OCI-LY7 (cell line): ENCODE results near the gene ARHGAP26. TPM values are rescaled to one million over a fixed set of nuclear protein-coding genes. Genes with fewer than 3 reads are reported as not detected.

ENCODE experiments used
- BruUV-seq: library from RNA; stranded (reverse); fragments of 400-500 nt; replicated peaks from 2 replicates; lab custom pipeline; 2021; lab: Mats Ljungman, UMichigan
- CTCF ChIA-PET: fragments of 300-600 bp; sonication (Branson Sonifier 250); formaldehyde crosslinking; loops from one replicate; lab custom pipeline; 2022; ENCODE audit warnings: antibody characterized with exemption; ENCODE audit not compliant: unreplicated experiment; lab: Charles Lee
- POLR2A ChIA-PET: fragments of 300-600 bp; sonication (Branson Sonifier 250); formaldehyde crosslinking; loops from one replicate; lab custom pipeline; 2022; ENCODE audit warnings: antibody characterized with exemption; lab: Charles Lee
- DNase-seq: peaks from one replicate; pipeline ENCODE4 v3.0.0-alpha.2; 2015; ENCODE audit warnings: low spot score
- H2AFZ ChIP-seq: fragments of 200-600 bp; sonication (generic), shearing (Covaris generic); 2 replicates; pipeline ENCODE4 v1.6.1; 2014; ENCODE audit warnings: mild to moderate bottlenecking, antibody characterized with exemption, low read length, moderate library complexity
- H3K27ac ChIP-seq: fragments of 200-600 bp; sonication (generic); 2 replicates; pipeline ENCODE4 v1.5.1; 2014; ENCODE audit warnings: mixed run types, low read depth, mild to moderate bottlenecking, moderate library complexity, low read length, inconsistent platforms; ENCODE audit not compliant: poor library complexity, severe bottlenecking
- H3K36me3 ChIP-seq: fragments of 200-600 bp; sonication (generic); 2 replicates; pipeline ENCODE4 v1.6.1; 2014; ENCODE audit warnings: mild to moderate bottlenecking, antibody characterized with exemption, low read length, moderate library complexity, mixed read lengths; ENCODE audit not compliant: insufficient read depth
- H3K4me1 ChIP-seq: fragments of 200-600 bp; sonication (generic); 2 replicates; pipeline ENCODE4 v1.5.1; 2014; ENCODE audit warnings: mild to moderate bottlenecking, low read length; ENCODE audit not compliant: insufficient read depth, poor library complexity, severe bottlenecking
- H3K4me2 ChIP-seq: fragments of 200-600 bp; sonication (generic); 2 replicates; pipeline ENCODE4 v1.6.1; 2014; ENCODE audit warnings: mild to moderate bottlenecking, low read length
- H3K4me3 ChIP-seq: fragments of 200-600 bp; sonication (generic); 2 replicates; pipeline ENCODE4 v1.5.1; 2014; ENCODE audit warnings: mild to moderate bottlenecking, low read depth, low read length; ENCODE audit not compliant: poor library complexity, severe bottlenecking
- H3K79me2 ChIP-seq: fragments of 200-600 bp; sonication (generic); 2 replicates; pipeline ENCODE4 v1.6.1; 2016; ENCODE audit warnings: low read depth, mild to moderate bottlenecking, low read length, moderate library complexity, mixed read lengths; ENCODE audit not compliant: insufficient read depth
- H3K9me2 ChIP-seq: fragments of 200-600 bp; sonication (generic); 2 replicates; pipeline ENCODE4 v1.6.1; 2016; ENCODE audit warnings: mild to moderate bottlenecking, low read length, mixed read lengths; ENCODE audit not compliant: insufficient read depth
- H3K9me3 ChIP-seq: fragments of 200-600 bp; sonication (generic); 2 replicates; pipeline ENCODE4 v1.6.1; 2014; ENCODE audit warnings: mild to moderate bottlenecking, mixed run types, low read length, mixed read lengths
- H4K20me1 ChIP-seq: fragments of 200-600 bp; sonication (generic); 2 replicates; pipeline ENCODE4 v1.6.1; 2014; ENCODE audit warnings: mild to moderate bottlenecking, antibody characterized with exemption, low read length, moderate library complexity, mixed read lengths; ENCODE audit not compliant: insufficient read depth
- CTCF ChIP-seq: fragments of 200-600 bp; sonication (generic); conservative IDR thresholded peaks from 2 replicates; pipeline ENCODE4 v1.5.1; 2014; ENCODE audit warnings: mild to moderate bottlenecking, antibody characterized with exemption, low read length, moderate library complexity, mixed read lengths
- EZH2phosphoT487 ChIP-seq: fragments of 200-600 bp; sonication (generic); IDR thresholded peaks from 2 replicates; pipeline ENCODE4 v1.6.1; 2018; ENCODE audit warnings: low read depth, borderline replicate concordance, mild to moderate bottlenecking, mixed run types, antibody characterized with exemption, low read length, moderate library complexity, mixed read lengths
- intact Hi-C: fragments of 100-400 bp; cut with micrococcal nuclease; formaldehyde crosslinking; loops from one replicate; pipeline ENCODE4 v1.10.0; 2022; ENCODE audit not compliant: unreplicated experiment
- total RNA-seq, 2 experiments: library from RNA; depleted of rRNA in 1 of 2; stranded (reverse); fragments of >200 nt in 1 of 2; shearing (Covaris generic) in 1 of 2; gene quantifications; 2 replicates each; pipeline ENCODE4 v1.2.3, GENCODE V29; 2014 to 2022

The ARHGAP26 gene
- total RNA-seq, 2 experiments from 2014 or later = 7.0 to 19.1 TPM

- Histone ChIP-seq H3K9me2 (no peaks in the 10 kb centered on the region), H2AFZ (no peak overlapping the region), H3K4me2 (no peak overlapping the region), H3K27ac (no peak overlapping the region), H3K4me1 (no peaks in the 10 kb centered on the region), H3K4me3 (no peak overlapping the region), H3K9me3 (no peaks in the 10 kb centered on the region), H3K36me3 (no peaks in the 10 kb centered on the region), H3K79me2 (no peaks in the 10 kb centered on the region), H4K20me1 (no peaks in the 10 kb centered on the region)
- no TSS peak for BruUV-seq
- TF ChIP-seq EZH2phosphoT487 (no peak), CTCF (no peak)
- no peak for DNase-seq
- intact Hi-C loops = loop anchor here (10.0 kb wide), 1 partner anchor 1255 kb away; no protein-coding TSS in a partner anchor
- POLR2A ChIA-PET = no interaction called here
- CTCF ChIA-PET = no interaction called here
Observed at GRCh38 chr5:142929587-142929986, 159.4 kb downstream of the ARHGAP26 start.

GRCh38 chr5:142930395-142931110 is 160.4 kb downstream of the ARHGAP26 start:
- Histone ChIP-seq H3K4me3 (no peak overlapping the region), H3K27ac (no peak overlapping the region), H2AFZ (no peak overlapping the region), H3K9me3 (no peaks in the 10 kb centered on the region), H4K20me1 (no peaks in the 10 kb centered on the region), H3K36me3 (no peaks in the 10 kb centered on the region), H3K4me2 (no peak overlapping the region), H3K4me1 (no peaks in the 10 kb centered on the region), H3K79me2 (no peaks in the 10 kb centered on the region), H3K9me2 (no peaks in the 10 kb centered on the region)
- no peak for DNase-seq
- CTCF ChIA-PET = no interaction called here
- no TSS peak for BruUV-seq
- POLR2A ChIA-PET = no interaction called here
- TF ChIP-seq EZH2phosphoT487 = no peak
- intact Hi-C loops = no loop called here

GRCh38 chr5:142931896-142932686 is 161.9 kb downstream of the ARHGAP26 start:
- no peak overlapping the region for H3K4me3 ChIP-seq
- no peak for DNase-seq
- H3K27ac ChIP-seq = no peak overlapping the region
- BruUV-seq = no TSS peak
- no peaks in the 10 kb centered on the region for H3K9me3 ChIP-seq
- TF ChIP-seq CTCF = no peak
- TF ChIP-seq EZH2phosphoT487 = no peak
- H3K4me2 ChIP-seq = no peak overlapping the region
- H4K20me1 ChIP-seq = no peaks in the 10 kb centered on the region
- H3K79me2 ChIP-seq = no peaks in the 10 kb centered on the region
- no peaks in the 10 kb centered on the region for H3K4me1 ChIP-seq
- H3K9me2 ChIP-seq = no peaks in the 10 kb centered on the region
- intact Hi-C loops = no loop called here
- ChIA-PET CTCF (no interaction called here), POLR2A (no interaction called here)
- no peaks in the 10 kb centered on the region for H3K36me3 ChIP-seq
- H2AFZ ChIP-seq = no peak overlapping the region
